ENCODE results near the gene RIPPLY3.
A peak's percentile ranks its signal among the peaks of the same experiment; 100 is the strongest.
"Not testable (repeated sequence)": the region's sequence is repeated elsewhere in the genome, so short reads cannot be mapped to it uniquely, and the experiment has no call there.

RIPPLY3 gene

DNA sequence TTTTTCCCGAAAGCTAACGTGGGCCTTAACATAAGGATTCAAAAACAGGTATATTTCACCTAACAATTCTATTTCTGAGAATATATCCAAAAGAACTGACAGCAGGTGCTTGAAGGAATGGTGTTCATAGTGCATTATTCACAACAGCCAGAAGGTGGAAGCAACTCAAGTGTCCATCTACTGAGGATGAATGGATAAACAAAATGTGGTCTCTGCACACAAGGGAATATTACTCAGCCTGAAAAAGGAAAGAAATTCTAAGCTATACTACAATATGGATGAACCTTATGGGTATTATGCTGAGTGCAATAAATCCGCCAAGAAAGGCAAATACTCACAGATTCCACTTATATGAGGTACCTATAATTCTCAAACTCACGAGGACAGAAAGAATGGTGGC lies 6.1 kb upstream of the RIPPLY3 start:
- H3K79me2 ChIP-seq (ENCODE audit: insufficient read depth, low read length), result no peaks in the 10 kb centered on the region
- H3K9me3 ChIP-seq (ENCODE audit: low read length), result no peaks in the 10 kb centered on the region
- H3K9me2 ChIP-seq (ENCODE audit: low read depth, low read length), result no peaks in the 10 kb centered on the region
- peak; percentile 28; the same call in 1 of the 2 replicates for TF ChIP-seq CTCF (IDR thresholded peaks at IDR 0.05; ENCODE audit: low read length)
- no peak for TF ChIP-seq EZH2 (IDR thresholded peaks at IDR 0.05; ENCODE audit: borderline replicate concordance, low read length)
- H3K27ac ChIP-seq (ENCODE audit: low read depth, low read length, poor library complexity, severe bottlenecking), result no peak overlapping the region
- H3K27me3 ChIP-seq (ENCODE audit: insufficient read depth, low read length), result no peaks in the 10 kb centered on the region; the same call in 1 of the 2 replicates
- H3K4me1 ChIP-seq (ENCODE audit: insufficient read depth, low read length, severe bottlenecking), result peaks cover 5% of the 10 kb centered on the region
- no peak overlapping the region for H3K9ac ChIP-seq (ENCODE audit: low read length)
- H2AFZ ChIP-seq (ENCODE audit: low read length), result no peak overlapping the region
- H3F3A ChIP-seq (ENCODE audit: insufficient read depth, low read length), result no peaks in the 10 kb centered on the region
- no peaks in the 10 kb centered on the region for H3K36me3 ChIP-seq (ENCODE audit: insufficient read depth, low read length)
- H3K4me2 ChIP-seq (ENCODE audit: low read length), result no peak overlapping the region
- no peaks in the 10 kb centered on the region for H4K20me1 ChIP-seq (ENCODE audit: insufficient read depth, low read length)
- H3K4me3 ChIP-seq (ENCODE audit: low read depth, low read length, poor library complexity, severe bottlenecking), result no peak overlapping the region

- no peaks in the 10 kb centered on the region for H3K36me3 ChIP-seq (ENCODE audit: insufficient read depth, low read length)
- H3K79me2 ChIP-seq (ENCODE audit: insufficient read depth, low read length), result no peaks in the 10 kb centered on the region
- no peaks in the 10 kb centered on the region for H3K9me3 ChIP-seq (ENCODE audit: low read length)
- H3K4me2 ChIP-seq (ENCODE audit: low read length), result no peak overlapping the region
- H3K9me2 ChIP-seq (ENCODE audit: low read depth, low read length), result no peaks in the 10 kb centered on the region
- no peak overlapping the region for H2AFZ ChIP-seq (ENCODE audit: low read length)
- H3K27me3 ChIP-seq (ENCODE audit: insufficient read depth, low read length), result no peaks in the 10 kb centered on the region; the same call in 1 of the 2 replicates
- no peak overlapping the region for H3K27ac ChIP-seq (ENCODE audit: low read depth, low read length, poor library complexity, severe bottlenecking)
- H3K4me3 ChIP-seq (ENCODE audit: low read depth, low read length, poor library complexity, severe bottlenecking), result no peak overlapping the region
- no peaks in the 10 kb centered on the region for H3F3A ChIP-seq (ENCODE audit: insufficient read depth, low read length)
- no peaks in the 10 kb centered on the region for H4K20me1 ChIP-seq (ENCODE audit: insufficient read depth, low read length)
- peaks cover 5% of the 10 kb centered on the region for H3K4me1 ChIP-seq (ENCODE audit: insufficient read depth, low read length, severe bottlenecking)
- no peak overlapping the region for H3K9ac ChIP-seq (ENCODE audit: low read length)
- no peak for TF ChIP-seq CTCF (IDR thresholded peaks at IDR 0.05; ENCODE audit: low read length)
- no peak for TF ChIP-seq EZH2 (IDR thresholded peaks at IDR 0.05; ENCODE audit: borderline replicate concordance, low read length)
Observed at GRCh38 chr21:37001441-37001840, 5.1 kb upstream of the RIPPLY3 start.

- H3K9me2 ChIP-seq (ENCODE audit: low read depth, low read length); H3K79me2 ChIP-seq (ENCODE audit: insufficient read depth, low read length); H3K4me1 ChIP-seq (ENCODE audit: insufficient read depth, low read length, severe bottlenecking); H3K9ac ChIP-seq (ENCODE audit: low read length); H3K9me3 ChIP-seq (ENCODE audit: low read length); H3K27me3 ChIP-seq (ENCODE audit: insufficient read depth, low read length); H4K20me1 ChIP-seq (ENCODE audit: insufficient read depth, low read length); H3K27ac ChIP-seq (ENCODE audit: low read depth, low read length, poor library complexity, severe bottlenecking); H3K4me3 ChIP-seq (ENCODE audit: low read depth, low read length, poor library complexity, severe bottlenecking); H3K36me3 ChIP-seq (ENCODE audit: insufficient read depth, low read length); H2AFZ ChIP-seq (ENCODE audit: low read length); H3K4me2 ChIP-seq (ENCODE audit: low read length); H3F3A ChIP-seq (ENCODE audit: insufficient read depth, low read length): not testable (repeated sequence)
Observed at GRCh38 chr21:37002851-37003250, 3.7 kb upstream of the RIPPLY3 start.

GRCh38 chr21:37003917-37004316 lies 2.6 kb upstream of the RIPPLY3 start:
- not testable (repeated sequence) for H4K20me1 ChIP-seq (ENCODE audit: insufficient read depth, low read length)

More at GRCh38 chr21:37003917-37004316, 2.6 kb upstream of the RIPPLY3 start:
- H3K9me3 ChIP-seq (ENCODE audit: low read length); H3K27me3 ChIP-seq (ENCODE audit: insufficient read depth, low read length); H3K4me2 ChIP-seq (ENCODE audit: low read length); H3K9ac ChIP-seq (ENCODE audit: low read length); H3F3A ChIP-seq (ENCODE audit: insufficient read depth, low read length); H3K9me2 ChIP-seq (ENCODE audit: low read depth, low read length); H3K36me3 ChIP-seq (ENCODE audit: insufficient read depth, low read length); H3K79me2 ChIP-seq (ENCODE audit: insufficient read depth, low read length); H3K4me1 ChIP-seq (ENCODE audit: insufficient read depth, low read length, severe bottlenecking); H3K27ac ChIP-seq (ENCODE audit: low read depth, low read length, poor library complexity, severe bottlenecking); H3K4me3 ChIP-seq (ENCODE audit: low read depth, low read length, poor library complexity, severe bottlenecking); H2AFZ ChIP-seq (ENCODE audit: low read length): not testable (repeated sequence)
